Putamen (tissue), 1 donor: ENCODE data around the gene HOXA11.
A peak's percentile ranks its signal among the peaks of the same experiment; 100 is the strongest.

ENCODE experiments used
- DNase-seq: peaks from one replicate; pipeline ENCODE4 v3.0.0-alpha.2; 2016; ENCODE audit warnings: low spot score

HOXA11 gene

GRCh38 chr7:27158436-27159265 lies 26.4 kb downstream of the HOXA11 start:
- no peak for DNase-seq

DNA sequence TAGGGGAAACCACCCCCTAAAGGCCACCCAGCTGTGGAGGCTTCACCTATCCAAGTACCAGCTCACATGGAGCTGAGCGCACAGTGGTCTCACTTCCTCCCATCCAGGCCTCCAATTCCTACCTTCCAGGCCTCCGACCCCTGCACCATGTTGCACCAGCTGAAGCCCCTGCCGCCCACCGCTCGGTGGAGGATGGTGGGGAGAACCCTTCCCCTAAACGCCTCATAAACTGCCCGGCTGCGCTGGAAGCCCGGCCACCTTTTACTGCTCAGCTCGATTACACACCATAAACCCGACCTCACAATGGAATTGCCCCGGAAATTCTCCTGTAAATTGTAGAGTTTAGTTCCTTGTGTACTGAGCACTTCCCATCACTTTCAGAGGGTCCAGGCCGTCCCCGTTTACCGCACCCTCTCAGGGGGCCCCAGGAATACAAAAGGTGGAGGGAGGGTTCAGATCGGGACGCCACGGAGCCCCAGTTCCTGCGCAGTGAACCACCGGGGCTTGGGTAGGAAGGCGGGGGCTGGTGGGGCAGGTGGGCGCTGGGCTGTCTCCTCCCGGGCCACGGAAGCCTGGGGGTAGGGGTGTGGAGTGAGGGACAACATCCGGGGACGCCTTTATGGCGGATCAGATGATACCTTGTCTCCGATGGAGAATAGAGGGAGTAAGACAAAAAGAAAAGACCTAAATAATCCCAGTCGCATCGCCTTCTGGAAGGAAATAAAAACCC lies 27.2 kb downstream of the HOXA11 start:
- DNase-seq: no peak

DNA sequence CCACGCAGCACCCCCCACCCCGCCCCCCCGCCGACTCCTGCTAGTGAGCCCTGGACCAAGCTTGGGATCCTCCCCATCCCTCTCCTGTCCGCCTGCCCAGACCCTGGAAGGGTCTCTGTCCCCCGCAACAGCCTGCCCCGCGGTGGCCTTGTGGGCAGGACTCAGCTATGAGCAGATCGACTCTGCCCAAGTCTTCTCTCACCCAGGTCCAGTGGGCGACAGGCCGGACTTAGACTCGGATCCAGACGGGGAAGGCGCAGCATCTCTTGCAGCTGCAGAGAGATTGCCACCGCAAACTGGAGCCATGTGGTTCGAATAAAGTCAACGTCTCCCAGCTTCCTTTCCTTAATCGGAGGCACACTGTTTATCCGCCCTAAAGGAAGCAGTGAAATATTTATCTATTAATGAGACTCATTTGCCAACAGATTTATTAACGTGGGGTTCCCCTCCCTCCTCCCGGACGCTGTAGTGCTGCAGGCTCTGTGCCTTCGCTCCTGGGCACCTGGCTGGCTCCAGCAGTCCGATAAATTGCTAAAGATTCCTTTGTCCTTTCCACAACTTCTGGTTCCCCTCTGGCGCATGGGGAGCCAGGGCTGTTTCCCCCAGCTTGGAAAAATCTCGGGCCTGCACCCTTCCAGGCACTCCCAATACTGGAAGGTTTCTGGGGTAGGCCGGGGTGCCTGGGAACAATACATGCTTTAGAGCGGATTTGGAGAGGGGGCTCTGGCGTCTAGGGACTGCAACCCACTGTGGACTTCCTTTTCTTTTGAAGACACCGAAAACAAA lies 27.9 kb downstream of the HOXA11 start:
- no peak for DNase-seq

GRCh38 chr7:27156508-27156898 lies 28.5 kb downstream of the HOXA11 start, which contains the start of gene HOXA7:
Gene HOXA7, minus strand, starts transcription at chr7:27156675. Its CDS starts 130 bp downstream, at chr7:27156545.
- DNase-seq: no peak

DNA sequence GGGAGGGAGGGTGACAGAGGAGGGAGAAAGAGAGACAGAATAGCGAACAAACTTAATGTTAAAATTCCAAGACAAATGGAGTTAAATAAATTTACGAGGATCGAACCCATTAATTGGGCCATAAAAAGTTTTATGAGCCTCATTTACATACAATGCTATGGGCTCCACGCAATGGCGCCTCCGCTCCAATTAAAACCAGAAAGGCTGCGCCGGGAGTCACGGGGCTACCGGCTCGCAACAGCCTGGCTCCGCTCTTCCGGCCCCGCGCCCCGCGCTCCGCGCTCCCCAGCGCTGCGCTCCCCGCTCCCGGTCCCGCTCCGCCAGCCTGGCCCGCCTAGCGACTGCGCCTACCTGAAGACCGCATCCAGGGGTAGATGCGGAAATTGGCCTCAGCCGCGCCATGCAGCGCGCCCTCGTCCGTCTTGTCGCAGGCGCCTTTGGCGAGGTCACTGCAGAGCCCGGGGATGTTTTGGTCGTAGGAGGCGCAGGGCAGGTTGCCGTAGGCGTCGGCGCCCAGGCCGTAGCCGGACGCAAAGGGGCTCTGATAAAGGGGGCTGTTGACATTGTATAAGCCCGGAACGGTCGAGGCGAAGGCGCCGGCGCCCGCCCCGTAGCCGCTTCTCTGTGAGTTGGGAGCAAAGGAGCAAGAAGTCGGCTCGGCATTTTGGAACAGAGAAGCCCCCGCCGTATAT lies 29.1 kb downstream of the HOXA11 start:
- DNase-seq: no peak

- no peak for DNase-seq
Observed at GRCh38 chr7:27154901-27155815, 29.9 kb downstream of the HOXA11 start.

DNA sequence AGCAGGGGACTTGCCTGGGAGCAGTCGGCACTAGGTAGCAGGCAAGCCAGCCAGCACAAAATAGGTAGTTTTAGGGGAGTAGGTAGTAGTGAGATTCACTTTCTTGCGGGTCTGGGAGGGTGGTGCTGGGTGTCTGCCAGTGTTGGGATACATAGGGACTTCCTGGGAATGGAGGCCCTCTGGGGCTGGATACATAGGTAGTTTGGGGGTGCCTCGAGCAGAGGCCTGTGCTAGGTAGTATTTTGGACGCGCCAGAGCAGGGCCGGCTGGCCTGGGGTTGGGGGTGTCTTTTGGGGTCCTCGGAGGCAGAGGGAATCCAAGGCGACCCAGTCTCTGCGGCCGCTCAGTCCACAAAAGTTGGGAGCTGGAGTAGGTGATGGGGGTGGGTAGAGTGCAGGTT lies 30.7 kb downstream of the HOXA11 start:
- DNase-seq: no peak

- DNase-seq: no peak
Observed at GRCh38 chr7:27153526-27153925, 31.5 kb downstream of the HOXA11 start.

DNA sequence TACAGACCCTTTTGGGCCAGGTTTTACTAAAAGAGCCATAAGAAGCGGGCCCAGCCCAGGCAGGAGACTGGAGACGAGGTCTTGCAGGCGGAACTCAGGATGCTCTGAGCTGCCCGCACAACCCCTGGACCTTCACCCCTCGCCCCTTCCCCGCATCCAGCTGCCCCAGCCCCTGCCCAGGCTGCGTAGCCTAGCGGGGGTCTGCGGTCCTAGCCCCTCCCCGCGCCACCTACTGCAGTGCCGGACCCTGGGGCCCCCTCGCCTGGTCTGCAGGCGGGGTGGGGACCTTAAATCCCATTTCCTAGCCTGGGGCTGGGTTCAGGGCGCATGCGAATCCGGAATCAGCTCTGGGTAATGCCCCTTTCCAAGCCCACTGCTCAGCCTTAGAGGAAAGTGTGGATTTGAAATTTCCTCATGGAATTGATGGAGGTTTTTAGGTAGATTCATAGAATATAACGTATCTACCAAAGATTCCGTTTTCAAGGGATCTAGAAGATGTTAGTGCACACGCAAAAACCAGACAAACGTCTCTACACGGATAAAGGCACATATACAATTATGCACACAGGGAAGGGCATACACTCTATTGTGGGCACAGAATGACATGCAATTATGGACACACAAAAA lies 32.1 kb downstream of the HOXA11 start:
- DNase-seq: no peak

- DNase-seq: no peak
Observed at GRCh38 chr7:27151931-27152815, 32.9 kb downstream of the HOXA11 start, which contains the start of gene HOXA3. Gene HOXA3, minus strand, starts transcription at chr7:27152583. Its CDS starts 41,943 bp downstream, at chr7:27110640.

GRCh38 chr7:27151341-27151930 lies 33.6 kb downstream of the HOXA11 start:
- DNase-seq: no peak

DNA sequence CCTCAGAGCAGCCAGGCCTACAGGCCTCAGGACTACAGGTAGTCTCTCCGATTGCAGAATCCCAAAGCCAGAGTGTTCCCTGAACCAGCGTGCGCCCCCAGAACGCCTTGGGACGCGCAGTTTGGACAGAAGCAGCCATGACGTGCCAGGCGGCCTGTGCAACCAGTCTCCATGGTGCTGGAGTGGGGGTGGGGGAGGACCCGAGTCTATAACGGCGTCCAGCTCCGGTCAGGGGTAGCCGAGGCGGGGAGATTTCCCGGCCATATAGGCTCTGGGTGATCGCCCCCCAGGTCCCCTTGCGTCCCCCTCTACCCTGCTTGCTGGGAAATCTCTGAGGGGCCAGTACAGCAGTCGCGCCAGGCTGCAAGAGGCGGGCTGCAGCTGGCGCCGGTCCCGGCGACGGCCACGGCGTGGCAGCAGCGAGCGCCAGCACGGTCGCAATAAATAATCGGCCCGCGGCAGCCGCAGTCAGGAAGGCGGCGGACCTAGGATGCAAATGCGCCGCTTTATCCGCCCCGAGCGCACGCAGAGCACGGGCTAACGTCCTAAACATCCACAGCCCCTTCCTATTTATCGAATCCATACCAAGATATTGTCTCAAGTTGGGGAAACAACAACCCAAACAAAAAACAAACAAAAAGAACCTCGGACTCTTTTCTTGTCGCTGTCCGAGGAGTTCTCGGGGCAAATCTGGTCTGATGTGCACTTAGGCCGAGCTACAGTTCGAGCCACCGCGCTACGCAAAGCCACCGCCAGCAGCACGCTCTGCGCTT lies 34.3 kb downstream of the HOXA11 start:
- peak; percentile 16 for DNase-seq

- no peak for DNase-seq
Observed at GRCh38 chr7:27149842-27150567, 35.0 kb downstream of the HOXA11 start.

GRCh38 chr7:27148756-27149641 lies 36.0 kb downstream of the HOXA11 start:
- no peak for DNase-seq

DNA sequence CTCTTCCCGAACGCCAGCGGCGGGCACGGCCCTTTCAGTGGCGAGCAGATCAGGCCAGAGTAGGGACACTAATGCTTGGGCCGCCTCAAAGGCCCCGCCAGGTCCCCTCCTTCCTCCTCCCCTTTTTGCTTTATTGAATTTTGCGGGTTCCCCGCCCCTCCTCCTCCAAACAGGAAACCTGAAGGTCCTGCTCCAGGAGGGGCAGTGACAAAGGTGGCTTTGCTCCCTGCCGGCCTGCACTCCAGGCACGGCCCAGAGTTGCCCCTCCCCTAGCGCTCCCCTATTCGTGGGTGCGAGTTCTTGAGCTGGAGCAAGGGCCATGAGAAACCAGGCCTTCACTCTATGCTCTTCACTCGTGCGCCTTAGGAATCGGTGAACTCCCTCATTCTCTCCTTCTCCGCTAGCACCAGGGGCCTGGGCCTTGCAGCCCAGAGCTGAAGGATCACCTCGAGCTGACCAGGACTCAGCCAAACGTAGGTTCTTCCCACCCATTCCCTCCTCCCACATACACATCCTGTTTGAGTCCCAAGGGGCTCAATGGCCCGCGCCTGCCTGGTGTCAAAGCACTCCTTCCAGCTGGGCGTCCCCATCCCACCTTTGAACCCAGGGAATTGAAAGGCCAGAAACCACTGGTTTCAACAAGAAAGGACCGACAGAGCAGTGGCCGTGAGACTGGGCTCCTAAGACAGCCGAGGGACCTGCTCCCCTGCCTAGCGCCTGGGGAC lies 36.8 kb downstream of the HOXA11 start:
- DNase-seq: no peak
